ENCODE results near the gene CD247.

- TF ChIP-seq CTCF (IDR thresholded peaks at IDR 0.05) (no peak), EZH2 (IDR thresholded peaks at IDR 0.05) (no peak)
These were observed 74.6 kb downstream of the CD247 start for GRCh38 chr1:167443757-167444156.
